NK-92 (cell line): ENCODE measurements around the gene CRIP1.

Experiments
- DNase-seq: peaks from one replicate; lab custom pipeline; 2025; ENCODE audit not compliant: unreplicated experiment; lab: John Stamatoyannopoulos, UW

The CRIP1 gene

GRCh38 chr14:105503296-105503640 lies 16.6 kb downstream of the CRIP1 start:
- no peak for DNase-seq

GRCh38 chr14:105503935-105504692 lies 17.4 kb downstream of the CRIP1 start:
- no peak for DNase-seq

- DNase-seq, result no peak
Observed at GRCh38 chr14:105505101-105505500, 18.4 kb downstream of the CRIP1 start.

- DNase-seq, result no peak
Observed at GRCh38 chr14:105507247-105507646, 20.6 kb downstream of the CRIP1 start.

- DNase-seq, result no peak
Observed at GRCh38 chr14:105508069-105508468, 21.4 kb downstream of the CRIP1 start.

GRCh38 chr14:105508601-105509000 lies 21.9 kb downstream of the CRIP1 start:
- no peak for DNase-seq

GRCh38 chr14:105517096-105517495 lies 30.4 kb downstream of the CRIP1 start:
- no peak for DNase-seq

- no peak for DNase-seq
Observed at GRCh38 chr14:105519946-105520698, 33.4 kb downstream of the CRIP1 start.

- DNase-seq, result no peak
Observed at GRCh38 chr14:105525326-105525725, 38.6 kb downstream of the CRIP1 start.

- no peak for DNase-seq
Observed at GRCh38 chr14:105525861-105526775, 39.4 kb downstream of the CRIP1 start, which contains the start of gene TMEM121. Gene TMEM121 (plus strand): TSS chr14:105526583. CDS start chr14:105528835, 2,252 bp downstream.

GRCh38 chr14:105526776-105527380 lies 40.2 kb downstream of the CRIP1 start:
- DNase-seq, result no peak

GRCh38 chr14:105527381-105527825 lies 40.7 kb downstream of the CRIP1 start:
- DNase-seq, result no peak

- no peak for DNase-seq
Observed at GRCh38 chr14:105527826-105528585, 41.3 kb downstream of the CRIP1 start.

GRCh38 chr14:105528586-105529318 lies 42.1 kb downstream of the CRIP1 start:
- DNase-seq, result no peak

- no peak for DNase-seq
Observed at GRCh38 chr14:105529319-105529568, 42.6 kb downstream of the CRIP1 start.

GRCh38 chr14:105529569-105530284 lies 43.0 kb downstream of the CRIP1 start:
- DNase-seq, result no peak

GRCh38 chr14:105530285-105531087 lies 43.8 kb downstream of the CRIP1 start:
- no peak for DNase-seq
